ENCODE results near the gene IL2RA. TPM values are rescaled to one million over a fixed set of nuclear protein-coding genes. Genes with fewer than 3 reads are reported as not detected.
A peak's percentile ranks its signal among the peaks of the same experiment; 100 is the strongest.
"Not testable (repeated sequence)": the region's sequence is repeated elsewhere in the genome, so short reads cannot be mapped to it uniquely, and the experiment has no call there.

Gene IL2RA
- total and polyA plus RNA-seq, 7 experiments from 2014 or later, result 0.85 to 266 (median 3.3) TPM

GRCh38 chr10:6005856-6006395, 56.2 kb downstream of the IL2RA start:
- DNase-seq (no peak), ATAC-seq (no peak)
- ChIA-PET CTCF (no interaction called here), POLR2A (no interaction called here)
- no peak overlapping the region for H3K27ac ChIP-seq (ENCODE audit: low read depth, low read length)
- Mint-ChIP-seq H3K27ac (no peak overlapping the region), H3K36me3 (peaks cover 0 to 31% (median 0%) of the 10 kb centered on the region in 5 donors), H3K4me3 (no peak overlapping the region), H3K4me1 (peaks cover 4 to 41% (median 14%) of the 10 kb centered on the region in 7 donors), H3K27me3 (peaks cover 0 to 16% (median 0%) of the 10 kb centered on the region in 5 donors), H3K9me3 (peaks cover 0 to 15% (median 0%) of the 10 kb centered on the region in 11 donors)
- no peak overlapping the region for H3K4me3 ChIP-seq (ENCODE audit: low read length)
- peaks cover 0 to 7% of the 10 kb centered on the region in 2 donors for H3K4me1 ChIP-seq (ENCODE audit: control insufficient read depth in 2 of 2, insufficient read depth in 2 of 2, low read length in 2 of 2)
- H3K9me3 ChIP-seq (ENCODE audit: control insufficient read depth in 2 of 3, low read length in 3 of 3), result peaks cover 0 to 4% (median 0%) of the 10 kb centered on the region in 3 experiments
- intact Hi-C loops (cut with micrococcal nuclease), result no loop called here
- H3K36me3 ChIP-seq (ENCODE audit: control insufficient read depth in 2 of 3, insufficient read depth in 3 of 3, low read length in 3 of 3), result no peaks in the 10 kb centered on the region
- no peaks in the 10 kb centered on the region for H3K27me3 ChIP-seq (ENCODE audit: control insufficient read depth in 2 of 2, insufficient read depth in 2 of 2, low read length in 2 of 2)

GRCh38 chr10:6005161-6005804, 56.9 kb downstream of the IL2RA start:
- H3K36me3 Mint-ChIP-seq, result peaks cover 0 to 30% (median 0%) of the 10 kb centered on the region in 5 donors
- H3K4me1 ChIP-seq (ENCODE audit: control insufficient read depth in 2 of 2, insufficient read depth in 2 of 2, low read length in 2 of 2); H3K27ac Mint-ChIP-seq; H3K27ac ChIP-seq (ENCODE audit: low read depth, low read length); H3K9me3 ChIP-seq (ENCODE audit: control insufficient read depth in 2 of 3, low read length in 3 of 3); DNase-seq; ATAC-seq; H3K4me3 ChIP-seq (ENCODE audit: low read length); H3K36me3 ChIP-seq (ENCODE audit: control insufficient read depth in 2 of 3, insufficient read depth in 3 of 3, low read length in 3 of 3); CTCF ChIA-PET; POLR2A ChIA-PET; intact Hi-C loops (cut with micrococcal nuclease); H3K4me3 Mint-ChIP-seq; H3K27me3 ChIP-seq (ENCODE audit: control insufficient read depth in 2 of 2, insufficient read depth in 2 of 2, low read length in 2 of 2): not testable (repeated sequence)
- peaks cover 0 to 17% (median 2%) of the 10 kb centered on the region in 5 donors for H3K27me3 Mint-ChIP-seq
- H3K4me1 Mint-ChIP-seq, result peaks cover 9 to 45% (median 20%) of the 10 kb centered on the region in 7 donors
- H3K9me3 Mint-ChIP-seq, result peaks cover 0 to 15% (median 0%) of the 10 kb centered on the region in 11 donors

- intact Hi-C loops (cut with micrococcal nuclease), result no loop called here
- H3K27me3 Mint-ChIP-seq, result peaks cover 0 to 21% (median 6%) of the 10 kb centered on the region in 5 donors
- peaks cover 0 to 19% (median 0%) of the 10 kb centered on the region in 5 donors for H3K36me3 Mint-ChIP-seq
- no peaks in the 10 kb centered on the region for H3K27me3 ChIP-seq (ENCODE audit: control insufficient read depth in 2 of 2, insufficient read depth in 2 of 2, low read length in 2 of 2)
- H3K27ac Mint-ChIP-seq, result peak overlapping the region in 1 of 9 donors; percentile 64
- H3K4me3 ChIP-seq (ENCODE audit: low read length), result no peak overlapping the region
- H3K4me3 Mint-ChIP-seq, result no peak overlapping the region
- no peak overlapping the region for H3K27ac ChIP-seq (ENCODE audit: low read depth, low read length)
- POLR2A ChIA-PET, result no interaction called here
- DNase-seq (no peak), ATAC-seq (peak; percentile 40)
- peaks cover 0 to 4% (median 0%) of the 10 kb centered on the region in 3 experiments for H3K9me3 ChIP-seq (ENCODE audit: control insufficient read depth in 2 of 3, low read length in 3 of 3)
- CTCF ChIA-PET, result no interaction called here
- no peaks in the 10 kb centered on the region for H3K36me3 ChIP-seq (ENCODE audit: control insufficient read depth in 2 of 3, insufficient read depth in 3 of 3, low read length in 3 of 3)
- H3K4me1 Mint-ChIP-seq, result peaks cover 12 to 37% (median 20%) of the 10 kb centered on the region in 7 donors
- peaks cover 0 to 7% of the 10 kb centered on the region in 2 donors for H3K4me1 ChIP-seq (ENCODE audit: control insufficient read depth in 2 of 2, insufficient read depth in 2 of 2, low read length in 2 of 2)
- peaks cover 0 to 13% (median 0%) of the 10 kb centered on the region in 11 donors for H3K9me3 Mint-ChIP-seq
Observed at GRCh38 chr10:6002809-6003510, 59.2 kb downstream of the IL2RA start.

GRCh38 chr10:5999440-6000165, 62.6 kb downstream of the IL2RA start:
- no peaks in the 10 kb centered on the region for H3K9me3 ChIP-seq (ENCODE audit: control insufficient read depth in 2 of 3, low read length in 3 of 3)
- ATAC-seq (no peak), DNase-seq (no peak)
- intact Hi-C loops (cut with micrococcal nuclease), result no loop called here
- POLR2A ChIA-PET, result no interaction called here
- no peaks in the 10 kb centered on the region for H3K36me3 ChIP-seq (ENCODE audit: control insufficient read depth in 2 of 3, insufficient read depth in 3 of 3, low read length in 3 of 3)
- no peak overlapping the region for H3K4me3 Mint-ChIP-seq
- no peak overlapping the region for H3K4me3 ChIP-seq (ENCODE audit: low read length)
- peaks cover 0 to 7% of the 10 kb centered on the region in 2 donors for H3K4me1 ChIP-seq (ENCODE audit: control insufficient read depth in 2 of 2, insufficient read depth in 2 of 2, low read length in 2 of 2)
- peaks cover 0 to 26% (median 6%) of the 10 kb centered on the region in 5 donors for H3K27me3 Mint-ChIP-seq
- H3K4me1 Mint-ChIP-seq, result peaks cover 10 to 32% (median 20%) of the 10 kb centered on the region in 7 donors
- H3K27me3 ChIP-seq (ENCODE audit: control insufficient read depth in 2 of 2, insufficient read depth in 2 of 2, low read length in 2 of 2), result no peaks in the 10 kb centered on the region
- CTCF ChIA-PET, result no interaction called here
- H3K36me3 Mint-ChIP-seq, result peaks cover 0 to 1% (median 0%) of the 10 kb centered on the region in 5 donors
- no peak overlapping the region for H3K27ac ChIP-seq (ENCODE audit: low read depth, low read length)
- H3K27ac Mint-ChIP-seq, result peak overlapping the region in 1 of 9 donors; percentile 51
- peaks cover 0 to 5% (median 0%) of the 10 kb centered on the region in 11 donors for H3K9me3 Mint-ChIP-seq

- H3K36me3 ChIP-seq (ENCODE audit: control insufficient read depth in 2 of 3, insufficient read depth in 3 of 3, low read length in 3 of 3), result no peaks in the 10 kb centered on the region
- CTCF ChIA-PET, result interaction anchor here (0.9 kb wide), 1 partner anchor 18 kb away, joined by 3 read pairs; no protein-coding TSS in a partner anchor
- peaks cover 5 to 17% (median 10%) of the 10 kb centered on the region in 7 donors for H3K4me1 Mint-ChIP-seq
- peaks cover 3 to 23% (median 7%) of the 10 kb centered on the region in 11 donors for H3K9me3 Mint-ChIP-seq
- no peak for DNase-seq
- peaks cover 0 to 4% of the 10 kb centered on the region in 2 donors for H3K27me3 ChIP-seq (ENCODE audit: control insufficient read depth in 2 of 2, insufficient read depth in 2 of 2, low read length in 2 of 2)
- peaks cover 0 to 44% (median 6%) of the 10 kb centered on the region in 5 donors for H3K27me3 Mint-ChIP-seq
- H3K27ac Mint-ChIP-seq, result no peak overlapping the region
- H3K4me3 Mint-ChIP-seq, result no peak overlapping the region
- intact Hi-C loops (cut with micrococcal nuclease), result no loop called here
- POLR2A ChIA-PET, result no interaction called here
- no peak overlapping the region for H3K27ac ChIP-seq (ENCODE audit: low read depth, low read length)
- peaks cover 0 to 6% of the 10 kb centered on the region in 2 donors for H3K4me1 ChIP-seq (ENCODE audit: control insufficient read depth in 2 of 2, insufficient read depth in 2 of 2, low read length in 2 of 2)
- H3K9me3 ChIP-seq (ENCODE audit: control insufficient read depth in 2 of 3, low read length in 3 of 3), result peaks cover 0 to 7% (median 0%) of the 10 kb centered on the region in 3 experiments
- no peak for ATAC-seq
- H3K4me3 ChIP-seq (ENCODE audit: low read length), result no peak overlapping the region
- H3K36me3 Mint-ChIP-seq, result peaks cover 0 to 8% (median 6%) of the 10 kb centered on the region in 5 donors
Observed at GRCh38 chr10:5996696-5997095, 65.5 kb downstream of the IL2RA start.

GRCh38 chr10:5992398-5992797, 69.8 kb downstream of the IL2RA start:
- Mint-ChIP-seq H3K9me3 (peaks cover 5 to 31% (median 13%) of the 10 kb centered on the region in 11 donors), H3K4me3 (no peak overlapping the region), H3K27ac (no peak overlapping the region), H3K36me3 (peaks cover 0 to 18% (median 11%) of the 10 kb centered on the region in 5 donors), H3K4me1 (peaks cover 0 to 13% (median 0%) of the 10 kb centered on the region in 7 donors), H3K27me3 (peaks cover 0 to 38% (median 0%) of the 10 kb centered on the region in 5 donors)
- H3K27me3 ChIP-seq (ENCODE audit: control insufficient read depth in 2 of 2, insufficient read depth in 2 of 2, low read length in 2 of 2), result peaks cover 0 to 4% of the 10 kb centered on the region in 2 donors
- CTCF ChIA-PET, result no interaction called here
- intact Hi-C loops (cut with micrococcal nuclease), result no loop called here
- H3K36me3 ChIP-seq (ENCODE audit: control insufficient read depth in 2 of 3, insufficient read depth in 3 of 3, low read length in 3 of 3), result no peaks in the 10 kb centered on the region
- no peaks in the 10 kb centered on the region for H3K4me1 ChIP-seq (ENCODE audit: control insufficient read depth in 2 of 2, insufficient read depth in 2 of 2, low read length in 2 of 2)
- no peak for ATAC-seq
- POLR2A ChIA-PET, result no interaction called here
- H3K4me3 ChIP-seq (ENCODE audit: low read length), result no peak overlapping the region
- no peak overlapping the region for H3K27ac ChIP-seq (ENCODE audit: low read depth, low read length)
- no peak for DNase-seq
- H3K9me3 ChIP-seq (ENCODE audit: control insufficient read depth in 2 of 3, low read length in 3 of 3), result peaks cover 0 to 10% (median 0%) of the 10 kb centered on the region in 3 experiments
